Left hindlimb (tissue), 1 donor: ENCODE data around the gene SLC15A1.

Source experiments
- DNase-seq: peaks from one replicate; pipeline ENCODE4 v3.0.0-alpha.2; 2018

SLC15A1 gene, protein sequence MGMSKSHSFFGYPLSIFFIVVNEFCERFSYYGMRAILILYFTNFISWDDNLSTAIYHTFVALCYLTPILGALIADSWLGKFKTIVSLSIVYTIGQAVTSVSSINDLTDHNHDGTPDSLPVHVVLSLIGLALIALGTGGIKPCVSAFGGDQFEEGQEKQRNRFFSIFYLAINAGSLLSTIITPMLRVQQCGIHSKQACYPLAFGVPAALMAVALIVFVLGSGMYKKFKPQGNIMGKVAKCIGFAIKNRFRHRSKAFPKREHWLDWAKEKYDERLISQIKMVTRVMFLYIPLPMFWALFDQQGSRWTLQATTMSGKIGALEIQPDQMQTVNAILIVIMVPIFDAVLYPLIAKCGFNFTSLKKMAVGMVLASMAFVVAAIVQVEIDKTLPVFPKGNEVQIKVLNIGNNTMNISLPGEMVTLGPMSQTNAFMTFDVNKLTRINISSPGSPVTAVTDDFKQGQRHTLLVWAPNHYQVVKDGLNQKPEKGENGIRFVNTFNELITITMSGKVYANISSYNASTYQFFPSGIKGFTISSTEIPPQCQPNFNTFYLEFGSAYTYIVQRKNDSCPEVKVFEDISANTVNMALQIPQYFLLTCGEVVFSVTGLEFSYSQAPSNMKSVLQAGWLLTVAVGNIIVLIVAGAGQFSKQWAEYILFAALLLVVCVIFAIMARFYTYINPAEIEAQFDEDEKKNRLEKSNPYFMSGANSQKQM

GRCh38 chr13:98752467-98753290 lies at the start of gene SLC15A1:
Gene SLC15A1 (minus strand): TSS chr13:98752672. CDS start chr13:98752598, 74 bp downstream.
- no peak for DNase-seq

DNA sequence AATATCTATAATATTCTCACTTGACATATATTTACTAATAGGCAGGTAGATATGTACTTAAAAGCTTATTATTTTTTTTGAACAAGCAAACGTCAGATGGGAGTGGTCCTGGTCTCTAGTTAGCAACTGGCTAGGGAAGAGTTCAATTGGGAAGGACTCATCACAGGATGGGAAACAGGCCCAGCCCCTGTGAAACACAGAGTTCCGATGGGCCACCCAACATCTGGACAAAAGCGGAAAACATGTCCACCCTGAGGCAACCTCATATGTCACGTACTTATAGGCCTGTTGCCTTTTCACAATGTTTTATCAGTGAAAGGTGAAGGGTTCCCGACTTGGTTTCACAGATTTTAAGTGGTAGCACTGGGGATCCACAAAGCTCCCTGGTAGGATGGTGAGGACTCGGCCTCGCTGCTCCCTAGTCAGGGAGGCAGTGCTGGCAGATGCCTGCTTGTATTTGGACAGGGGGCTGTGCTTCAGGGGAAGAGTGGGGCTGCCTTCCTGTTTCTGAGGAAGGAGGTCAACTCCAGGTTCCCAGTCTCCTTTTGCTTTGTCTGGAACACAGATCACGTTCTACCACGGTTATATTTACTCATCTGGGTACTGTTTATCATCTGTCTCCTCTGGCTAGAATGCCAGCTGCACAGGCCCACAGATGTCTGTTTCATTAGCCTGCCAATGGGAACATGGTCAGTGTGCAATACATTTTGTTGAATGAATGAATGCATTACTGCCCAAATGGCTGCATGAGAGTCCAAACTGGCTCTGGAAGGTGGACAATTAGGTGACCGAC lies 49.4 kb upstream of the SLC15A1 start:
- no peak for DNase-seq

DNA sequence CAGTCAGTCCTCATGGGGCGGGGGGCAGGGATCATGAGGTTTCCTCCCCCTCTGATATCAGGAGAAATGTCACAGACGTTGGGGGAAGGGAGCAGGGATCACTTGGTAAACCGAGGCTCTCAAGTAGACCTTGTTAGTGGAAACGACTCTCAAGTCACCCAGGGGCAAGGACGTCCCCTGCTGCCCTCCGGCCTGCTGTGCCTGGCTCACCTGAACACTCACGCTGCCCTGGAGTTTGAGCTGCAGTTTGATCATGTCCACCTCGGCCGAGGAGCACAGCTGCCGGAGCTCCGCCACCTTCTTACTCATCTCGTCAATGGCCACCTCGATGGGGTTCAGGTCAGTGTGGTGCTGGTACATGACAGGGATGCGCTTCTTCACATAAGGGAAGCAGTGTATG lies 47.6 kb upstream of the SLC15A1 start:
- no peak for DNase-seq

DNA sequence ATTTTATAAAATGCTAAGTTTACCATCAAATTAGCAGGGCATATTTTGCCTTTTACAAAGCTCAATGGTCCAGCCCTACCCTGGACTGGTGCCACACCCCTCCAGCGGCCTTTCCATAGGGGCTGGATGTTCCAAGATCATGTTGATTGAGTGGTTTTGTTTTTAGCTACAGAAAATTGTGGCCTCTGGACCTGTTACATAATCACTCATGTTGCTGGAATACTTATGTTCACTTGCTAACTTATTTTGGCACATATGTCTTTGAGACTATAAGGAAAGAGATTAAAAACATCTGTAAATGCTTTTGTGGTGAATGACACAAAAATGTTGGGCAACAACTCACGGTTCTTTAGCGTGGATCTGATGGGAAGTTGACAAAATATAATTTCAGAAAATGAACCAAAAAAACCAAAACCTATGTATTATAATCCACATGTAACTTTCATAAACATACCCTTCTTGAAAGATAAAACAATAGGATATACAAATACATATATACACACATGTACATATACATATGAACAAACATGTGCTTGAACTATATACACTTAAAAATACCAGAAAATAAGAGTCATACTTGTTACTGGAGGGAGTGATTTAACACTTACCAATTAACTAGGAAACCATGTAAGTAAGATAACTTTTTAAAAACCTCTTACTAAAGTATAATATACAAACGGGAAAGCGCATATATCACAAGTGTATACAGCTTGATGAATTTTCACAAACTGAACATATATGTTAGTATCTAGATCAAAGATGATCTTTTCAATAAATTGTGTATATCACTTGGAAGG lies 46.6 kb upstream of the SLC15A1 start:
- DNase-seq = no peak

DNA sequence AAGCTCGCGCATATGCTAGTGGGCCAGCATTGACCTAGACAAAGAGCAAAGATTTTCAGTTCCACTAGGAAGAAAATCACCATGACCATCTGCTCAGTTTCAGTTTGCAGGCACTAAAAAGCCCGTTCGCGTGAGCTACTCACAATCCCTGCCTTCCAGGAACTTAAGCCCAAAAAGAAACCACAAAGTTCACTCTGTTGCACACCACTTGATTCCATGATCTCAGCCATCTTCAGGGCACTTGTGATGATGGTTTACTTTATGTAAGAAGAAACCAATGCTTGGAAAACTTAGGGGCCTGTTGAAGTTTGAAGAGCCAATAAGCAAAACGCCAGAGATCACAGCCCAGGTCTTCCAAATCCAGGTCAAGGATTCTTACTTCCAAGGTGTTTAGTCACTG lies 45.0 kb upstream of the SLC15A1 start:
- DNase-seq = no peak

GRCh38 chr13:98796798-98797197 lies 44.3 kb upstream of the SLC15A1 start:
- no peak for DNase-seq

- no peak for DNase-seq
These were observed 43.7 kb upstream of the SLC15A1 start for GRCh38 chr13:98796191-98796590.

DNA sequence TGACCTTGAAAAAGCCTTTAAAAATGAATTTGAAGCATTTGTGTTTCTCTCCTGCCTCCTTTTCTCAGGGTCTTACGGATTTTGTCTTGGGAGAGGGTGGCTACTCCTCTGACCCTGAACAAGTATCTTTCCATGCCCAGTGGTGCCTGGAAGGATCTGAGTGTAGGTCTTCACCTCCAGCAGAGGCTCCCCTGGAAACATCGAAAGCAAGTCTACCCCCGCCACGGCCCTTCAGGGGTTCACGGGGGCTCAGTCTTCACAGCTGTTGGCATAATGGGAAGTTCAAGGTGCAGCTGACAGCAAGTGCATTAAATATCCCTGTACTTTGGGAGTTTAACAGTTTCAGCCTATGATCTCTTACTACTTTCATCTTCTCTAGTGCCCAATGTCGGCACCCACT lies 42.7 kb upstream of the SLC15A1 start:
- DNase-seq = no peak

GRCh38 chr13:98794498-98794897 lies 42.0 kb upstream of the SLC15A1 start:
- no peak for DNase-seq

DNA sequence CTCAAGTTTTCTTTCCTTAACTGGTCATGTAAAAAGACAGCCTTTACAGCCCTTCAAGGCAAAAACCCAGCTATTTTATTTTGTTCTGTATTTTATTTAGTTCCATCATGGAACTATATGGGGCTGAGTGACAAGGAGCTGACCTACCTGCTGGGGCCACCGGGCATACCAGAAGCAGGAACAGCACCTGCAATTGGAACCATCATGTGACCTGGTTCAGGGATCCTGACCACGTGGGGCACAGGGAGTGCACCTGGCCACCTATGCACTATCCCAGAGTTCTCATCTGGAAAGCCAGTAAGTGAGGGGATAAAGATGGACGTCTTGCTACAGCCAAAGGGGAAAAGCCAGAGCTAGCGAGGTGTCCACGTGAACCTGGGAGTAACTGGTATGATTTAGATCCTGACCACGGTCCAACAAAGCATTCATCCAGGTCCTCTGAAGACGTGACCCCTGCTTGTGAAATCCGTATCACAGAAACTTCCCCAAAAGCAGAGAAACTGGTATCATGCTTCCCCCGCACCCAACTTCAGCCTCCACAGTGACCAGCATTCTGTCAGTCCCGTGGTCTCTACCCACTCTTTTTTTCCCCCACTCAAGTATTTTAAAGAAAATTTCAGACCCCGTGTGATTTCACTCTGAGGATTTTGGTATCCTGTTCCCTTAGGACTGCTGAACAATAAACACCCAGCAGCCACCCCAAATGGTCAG lies 40.5 kb upstream of the SLC15A1 start:
- DNase-seq = no peak

GRCh38 chr13:98792321-98792720 lies 39.8 kb upstream of the SLC15A1 start:
- DNase-seq = no peak

- no peak for DNase-seq
These were observed 39.1 kb upstream of the SLC15A1 start for GRCh38 chr13:98791611-98792010.

DNA sequence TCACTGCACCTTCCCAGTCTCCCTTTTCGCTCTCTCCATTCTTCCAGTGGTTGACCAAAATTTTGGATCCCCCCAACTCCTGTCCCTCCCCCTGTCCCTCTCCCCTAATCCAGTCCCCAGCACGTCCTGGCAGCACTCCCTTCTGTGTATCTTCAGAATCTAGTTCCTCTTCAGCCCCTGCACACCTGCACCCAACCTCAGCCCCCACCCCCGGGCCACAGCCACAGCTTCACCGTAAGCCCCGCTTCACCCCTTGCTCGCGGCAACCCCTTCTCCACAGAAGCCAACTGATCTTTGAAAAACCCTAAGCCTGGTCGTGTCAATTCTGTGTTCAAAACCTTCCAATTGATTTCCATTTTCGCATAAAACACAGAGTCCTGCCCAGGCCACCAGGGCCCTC lies 35.5 kb upstream of the SLC15A1 start:
- DNase-seq = no peak

DNA sequence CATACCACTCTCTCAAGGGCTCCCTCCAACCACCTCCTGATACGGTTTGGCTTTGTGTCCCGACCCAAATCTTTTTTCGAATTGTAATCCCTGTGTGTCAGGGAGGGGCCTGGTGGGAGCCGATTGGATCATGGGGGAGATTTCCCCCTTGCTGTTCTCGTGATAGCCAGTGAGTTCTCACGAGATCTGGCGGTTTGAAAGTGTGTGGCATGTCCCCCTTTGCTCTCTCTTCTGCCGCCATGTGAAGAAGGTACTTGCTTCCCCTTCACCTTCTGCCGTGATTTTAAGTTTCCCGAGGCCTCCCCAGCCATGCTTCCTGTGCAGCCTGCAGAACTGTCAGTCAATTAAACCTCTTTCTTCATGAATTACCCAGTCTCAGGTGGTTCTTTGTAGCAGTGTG lies 34.7 kb upstream of the SLC15A1 start:
- DNase-seq = no peak

DNA sequence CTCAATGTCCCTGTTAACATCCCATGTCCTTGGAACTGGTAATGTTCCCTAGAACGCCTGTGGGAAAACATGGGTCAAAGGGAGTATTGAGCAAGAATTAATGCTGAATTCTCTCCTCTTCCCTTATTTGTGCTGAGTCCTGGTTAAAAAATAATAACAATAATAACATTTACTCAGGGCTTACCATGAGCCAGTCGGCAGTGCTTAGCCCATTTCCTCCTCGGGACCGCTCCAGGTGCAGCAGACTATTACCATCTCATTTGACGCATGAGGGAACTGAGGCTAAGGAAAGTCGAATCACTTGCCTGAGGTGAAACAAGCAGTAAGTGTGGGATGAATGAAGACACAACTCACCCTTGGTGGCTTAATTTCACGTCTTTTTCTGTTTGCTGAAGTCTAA lies 33.6 kb upstream of the SLC15A1 start:
- DNase-seq = no peak

DNA sequence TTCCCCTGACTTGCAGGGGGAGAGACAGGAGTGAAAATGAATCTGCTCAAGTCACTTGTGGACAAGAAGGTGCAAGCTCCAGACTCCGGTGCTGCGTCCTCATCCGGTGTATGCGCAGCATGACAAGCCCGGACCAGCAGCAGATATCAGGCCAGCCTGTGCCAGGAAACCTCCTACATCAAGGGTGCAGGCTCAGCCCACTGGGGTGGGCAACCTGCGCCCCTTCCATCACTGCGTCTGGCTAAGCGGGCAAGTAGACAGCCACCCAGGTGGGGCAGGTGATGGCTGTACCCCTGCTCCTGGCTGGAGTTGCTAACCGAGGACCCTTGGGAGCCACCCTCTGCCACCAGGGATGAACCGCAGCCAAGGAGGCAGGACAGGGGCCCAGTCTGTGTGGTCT lies 32.9 kb upstream of the SLC15A1 start:
- no peak for DNase-seq

GRCh38 chr13:98784666-98785065 lies 32.2 kb upstream of the SLC15A1 start:
- DNase-seq = no peak

DNA sequence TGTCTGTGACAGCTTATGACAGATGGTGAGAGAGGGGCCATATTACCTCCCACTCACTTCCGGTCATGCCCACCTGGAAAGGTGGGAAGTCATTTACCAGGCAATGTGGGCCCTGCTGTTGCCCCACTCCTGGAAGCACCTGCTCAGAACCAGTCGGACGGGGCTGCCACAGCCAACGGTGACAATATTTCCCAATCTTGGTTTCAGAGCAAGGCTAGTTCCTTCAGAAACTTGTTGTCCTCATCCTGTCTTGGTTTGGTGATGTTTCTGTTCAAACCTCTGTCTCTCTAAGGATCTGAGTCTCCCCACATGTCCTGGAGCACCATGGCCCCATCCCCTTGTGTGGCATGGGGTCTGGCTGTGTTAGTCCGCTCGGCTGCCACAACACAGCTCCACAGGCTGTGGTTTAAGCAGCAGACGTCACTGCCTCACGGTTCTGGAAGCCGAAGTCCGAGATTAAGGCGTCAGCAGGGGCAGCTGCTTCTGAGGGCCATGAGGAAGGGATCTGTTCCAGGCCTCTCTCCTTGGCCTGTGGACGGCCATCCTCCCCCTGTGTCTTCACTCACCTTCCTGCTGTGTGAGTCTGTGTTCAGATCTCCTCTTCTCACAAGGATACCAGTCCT lies 31.5 kb upstream of the SLC15A1 start:
- no peak for DNase-seq

GRCh38 chr13:98782654-98783053 lies 30.2 kb upstream of the SLC15A1 start:
- no peak for DNase-seq

DNA sequence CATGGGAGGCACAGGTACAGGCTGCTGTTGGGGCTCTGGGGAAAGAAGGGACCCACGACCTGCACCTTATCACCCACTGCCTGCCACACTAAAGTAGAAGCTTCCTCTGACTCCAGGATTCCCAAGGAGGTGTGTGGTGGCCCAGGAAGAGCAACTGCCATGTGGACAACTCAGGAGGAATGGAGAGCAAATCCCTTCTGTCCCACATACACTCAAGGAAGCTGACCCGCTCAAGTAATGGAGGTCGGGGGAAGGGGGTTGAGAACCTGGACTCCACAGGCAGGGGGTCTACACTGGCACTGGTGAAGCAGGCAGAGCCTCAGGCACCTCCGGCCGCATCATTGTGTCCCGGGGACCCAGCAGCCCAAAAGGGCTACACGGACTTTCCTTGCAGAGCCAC lies 29.4 kb upstream of the SLC15A1 start:
- DNase-seq = no peak

- no peak for DNase-seq
These were observed 29.0 kb upstream of the SLC15A1 start for GRCh38 chr13:98781470-98781869.
